Brain pericyte (primary cell): Measurements from ENCODE around the gene MTA1.

ENCODE experiments used
- DNase-seq: peaks from one replicate; pipeline ENCODE4 v3.0.0-alpha.2; 2012; ENCODE audit warnings: low read depth, low spot score

The MTA1 gene

DNA sequence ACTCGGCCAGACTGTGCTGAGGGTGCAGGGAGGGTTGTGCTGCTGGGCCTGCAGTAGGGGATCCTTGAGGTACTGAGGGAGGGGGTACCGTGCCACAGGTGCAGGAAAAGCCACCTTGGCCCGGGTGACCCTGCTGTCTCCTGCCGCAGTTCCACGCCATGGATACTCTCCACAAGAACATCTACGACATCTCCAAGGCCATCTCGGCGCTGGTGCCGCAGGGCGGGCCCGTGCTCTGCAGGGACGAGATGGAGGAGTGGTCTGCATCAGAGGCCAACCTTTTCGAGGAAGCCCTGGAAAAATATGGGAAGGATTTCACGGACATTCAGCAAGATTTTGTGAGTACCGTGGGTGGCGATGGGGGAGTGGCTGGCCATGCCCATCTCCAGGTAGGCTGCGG lies 41.0 kb downstream of the MTA1 start:
- DNase-seq: no peak

DNA sequence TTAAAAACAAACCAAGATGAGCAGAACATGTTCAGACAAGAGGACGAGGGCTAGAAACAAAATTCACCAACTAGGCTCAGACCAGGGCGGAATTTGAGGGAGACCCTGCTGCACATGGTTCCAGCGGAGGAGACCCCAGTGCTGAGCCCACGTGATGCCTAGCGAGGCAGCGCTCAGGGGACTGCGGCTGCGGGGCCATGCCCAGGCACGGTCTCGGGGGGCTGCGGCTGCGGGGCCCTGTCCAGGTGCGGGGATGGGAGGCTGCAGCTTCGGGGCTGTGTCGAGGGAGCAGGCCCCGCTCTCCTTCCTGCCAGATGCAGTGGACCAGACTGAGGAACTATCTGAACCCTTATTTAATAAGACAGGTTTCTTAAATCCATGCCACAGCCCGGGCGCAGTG lies 42.3 kb downstream of the MTA1 start:
- DNase-seq: no peak

- no peak for DNase-seq
These were observed 44.9 kb downstream of the MTA1 start for GRCh38 chr14:105464501-105464900.

DNA sequence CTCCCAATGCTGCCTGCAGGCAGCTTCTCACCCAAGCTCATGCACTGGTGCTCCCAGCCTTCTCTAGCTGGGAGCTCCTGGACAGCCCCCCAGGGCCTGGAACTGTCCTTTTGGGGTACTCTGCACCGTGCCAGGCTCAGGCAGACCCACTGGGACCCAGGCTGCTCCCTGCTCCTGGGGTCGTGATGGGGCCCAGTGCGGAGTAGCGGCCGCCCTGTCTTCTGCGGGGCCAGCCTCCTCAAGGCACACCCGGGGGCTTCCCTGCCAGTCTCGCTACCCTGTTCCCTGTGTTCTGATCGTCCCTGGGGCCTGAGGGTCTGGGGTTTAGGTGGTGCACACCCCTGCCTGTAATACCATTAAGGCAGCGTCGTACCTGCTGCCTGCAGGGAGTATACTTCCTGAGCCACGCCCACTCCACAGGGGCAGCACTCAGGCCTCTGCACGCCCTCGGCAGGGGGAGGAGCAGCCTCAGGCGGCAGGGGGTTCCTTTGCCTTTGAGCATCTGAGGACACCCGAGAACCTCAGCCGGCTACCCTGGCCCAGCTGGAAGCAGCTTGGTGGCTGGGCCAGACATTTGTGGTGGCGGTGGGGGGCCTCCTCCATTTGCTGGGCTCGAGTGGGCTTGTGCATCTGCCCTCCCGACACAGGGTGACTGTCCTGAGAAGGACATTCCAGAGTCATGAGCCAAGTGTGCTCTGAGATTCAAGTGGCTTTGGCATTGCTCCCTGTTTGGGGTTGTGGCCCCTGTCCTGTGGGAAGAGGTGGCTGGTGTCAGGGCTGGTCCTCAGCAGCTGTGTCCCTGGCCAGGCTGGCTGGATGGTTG lies 45.8 kb downstream of the MTA1 start:
- DNase-seq: no peak

- no peak for DNase-seq
These were observed 47.1 kb downstream of the MTA1 start for GRCh38 chr14:105466531-105467248.

DNA sequence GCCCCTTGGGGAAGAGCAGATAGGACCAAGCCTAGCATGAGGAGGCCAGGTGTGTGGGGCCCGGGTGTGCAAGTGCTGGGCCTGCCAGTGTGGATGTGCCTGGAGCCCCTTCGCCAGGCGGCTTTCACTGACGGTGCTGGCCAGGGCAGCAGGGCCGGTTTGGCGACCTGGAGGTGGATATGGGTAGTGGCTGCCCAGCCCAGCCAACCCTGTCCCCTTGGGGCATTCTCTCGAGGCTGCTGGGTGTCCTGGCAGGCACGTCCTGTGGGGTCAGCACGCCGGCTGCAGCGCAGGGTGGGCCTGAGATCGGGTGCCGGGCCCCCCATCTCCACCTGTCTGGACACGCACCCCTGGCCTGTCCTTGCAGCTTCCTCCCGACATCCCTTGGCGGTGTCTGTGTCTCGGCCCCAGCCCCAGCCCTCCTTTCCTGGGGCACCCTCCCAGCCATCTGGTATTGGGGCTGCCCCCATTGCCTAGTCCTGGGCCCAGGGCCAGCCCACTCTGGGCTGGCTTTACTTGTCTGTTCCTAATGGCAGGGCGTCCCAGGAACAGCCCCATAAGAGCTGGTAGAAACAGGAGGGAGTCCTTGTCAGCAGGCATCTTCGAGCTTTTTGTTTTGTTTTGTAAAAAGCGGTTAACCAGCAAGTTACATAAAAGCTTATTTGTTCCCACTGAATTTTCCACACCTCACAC lies 47.8 kb downstream of the MTA1 start:
- DNase-seq: no peak

DNA sequence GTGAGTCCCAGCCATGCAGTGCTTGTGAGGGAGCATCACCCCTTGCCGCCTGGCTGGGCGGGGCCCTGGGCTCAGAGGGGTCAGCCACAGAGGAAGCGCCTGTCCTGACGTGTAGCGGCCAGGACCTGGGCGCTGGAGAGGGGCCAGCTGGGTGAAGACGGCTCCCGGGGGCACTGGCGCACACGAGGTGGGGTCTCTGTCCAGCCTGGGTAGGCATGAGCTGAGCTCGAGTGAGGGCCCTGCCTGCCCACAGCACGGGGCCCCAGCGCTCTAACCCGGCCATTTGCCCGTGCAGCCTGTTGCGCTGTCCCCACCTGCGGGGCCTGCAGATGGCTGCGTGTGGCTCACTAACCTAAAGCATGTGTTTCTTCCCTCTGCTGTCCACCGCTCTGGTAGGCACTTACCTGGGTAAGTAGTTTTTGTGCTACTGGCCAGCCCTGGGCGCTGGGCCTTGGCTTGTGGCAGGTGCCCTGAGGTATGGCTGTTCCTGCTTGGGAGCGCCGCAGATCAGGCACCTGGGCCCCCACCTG lies 48.4 kb downstream of the MTA1 start:
- no peak for DNase-seq

- DNase-seq: no peak
These were observed 49.1 kb downstream of the MTA1 start for GRCh38 chr14:105468621-105469241.

DNA sequence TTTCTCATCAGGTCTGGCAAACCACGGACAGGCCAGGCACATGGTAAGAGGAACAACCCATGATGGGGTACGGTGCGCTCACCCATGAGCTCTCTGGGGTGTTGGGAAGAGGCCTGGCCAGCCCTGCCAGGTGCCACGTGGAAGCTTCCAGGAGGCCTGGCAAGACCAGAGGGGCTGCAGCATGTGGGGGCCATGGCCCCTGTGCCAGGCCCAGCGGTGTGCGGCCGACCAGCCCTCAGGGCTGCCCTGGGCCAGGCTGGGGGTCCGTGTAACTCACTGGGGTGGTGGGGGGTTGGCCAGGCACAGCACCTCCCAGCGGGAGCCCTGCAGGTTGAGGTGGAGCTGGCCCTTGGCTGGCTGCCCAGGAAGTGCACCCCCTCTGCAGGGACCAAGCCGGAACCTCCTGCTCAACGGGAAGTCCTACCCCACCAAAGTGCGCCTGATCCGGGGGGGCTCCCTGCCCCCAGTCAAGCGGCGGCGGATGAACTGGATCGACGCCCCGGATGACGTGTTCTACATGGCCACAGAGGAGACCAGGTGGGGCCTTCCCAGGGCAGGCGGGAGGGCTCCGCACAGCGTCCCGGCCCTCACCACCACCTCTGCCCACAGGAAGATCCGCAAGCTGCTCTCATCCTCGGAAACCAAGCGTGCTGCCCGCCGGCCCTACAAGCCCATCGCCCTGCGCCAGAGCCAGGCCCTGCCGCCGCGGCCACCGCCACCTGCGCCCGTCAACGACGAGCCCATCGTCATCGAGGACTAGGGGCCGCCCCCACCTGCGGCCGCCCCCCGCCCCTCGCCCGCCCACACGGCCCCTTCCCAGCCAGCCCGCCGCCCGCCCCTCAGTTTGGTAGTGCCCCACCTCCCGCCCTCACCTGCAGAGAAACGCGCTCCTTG lies 50.1 kb downstream of the MTA1 start:
- DNase-seq: no peak

DNA sequence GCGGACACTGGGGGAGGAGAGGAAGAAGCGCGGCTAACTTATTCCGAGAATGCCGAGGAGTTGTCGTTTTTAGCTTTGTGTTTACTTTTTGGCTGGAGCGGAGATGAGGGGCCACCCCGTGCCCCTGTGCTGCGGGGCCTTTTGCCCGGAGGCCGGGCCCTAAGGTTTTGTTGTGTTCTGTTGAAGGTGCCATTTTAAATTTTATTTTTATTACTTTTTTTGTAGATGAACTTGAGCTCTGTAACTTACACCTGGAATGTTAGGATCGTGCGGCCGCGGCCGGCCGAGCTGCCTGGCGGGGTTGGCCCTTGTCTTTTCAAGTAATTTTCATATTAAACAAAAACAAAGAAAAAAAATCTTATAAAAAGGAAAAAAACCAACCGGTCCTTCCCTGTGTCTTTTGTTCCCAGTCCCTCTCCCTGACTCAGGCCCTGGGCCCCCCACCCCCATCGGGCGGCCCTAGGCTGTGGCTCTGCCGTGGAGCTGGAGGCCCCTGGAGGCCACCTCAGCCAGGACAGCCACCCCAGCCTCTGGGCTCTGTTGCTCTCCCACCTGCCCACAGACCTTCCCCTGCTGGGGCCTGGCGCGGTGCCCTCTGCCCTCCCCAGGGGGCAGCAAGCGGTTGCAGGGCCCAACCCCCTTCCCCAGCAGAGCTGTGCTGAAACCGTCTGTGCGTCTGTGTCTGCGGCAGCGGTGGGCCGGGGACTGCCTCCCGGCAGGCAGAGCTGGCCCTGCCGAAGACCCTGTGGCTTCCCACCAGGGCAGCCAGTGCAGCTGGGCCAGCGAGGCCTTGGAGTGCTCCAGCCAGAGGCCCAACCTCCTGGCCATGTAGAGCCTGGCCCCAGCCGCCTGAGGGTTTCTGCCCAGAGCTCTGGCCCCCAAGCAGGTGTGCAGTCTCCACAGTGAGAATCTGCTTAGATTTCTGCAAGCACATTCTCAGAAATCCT lies 51.0 kb downstream of the MTA1 start:
- no peak for DNase-seq

GRCh38 chr14:105471297-105471821 lies 51.7 kb downstream of the MTA1 start:
- no peak for DNase-seq

DNA sequence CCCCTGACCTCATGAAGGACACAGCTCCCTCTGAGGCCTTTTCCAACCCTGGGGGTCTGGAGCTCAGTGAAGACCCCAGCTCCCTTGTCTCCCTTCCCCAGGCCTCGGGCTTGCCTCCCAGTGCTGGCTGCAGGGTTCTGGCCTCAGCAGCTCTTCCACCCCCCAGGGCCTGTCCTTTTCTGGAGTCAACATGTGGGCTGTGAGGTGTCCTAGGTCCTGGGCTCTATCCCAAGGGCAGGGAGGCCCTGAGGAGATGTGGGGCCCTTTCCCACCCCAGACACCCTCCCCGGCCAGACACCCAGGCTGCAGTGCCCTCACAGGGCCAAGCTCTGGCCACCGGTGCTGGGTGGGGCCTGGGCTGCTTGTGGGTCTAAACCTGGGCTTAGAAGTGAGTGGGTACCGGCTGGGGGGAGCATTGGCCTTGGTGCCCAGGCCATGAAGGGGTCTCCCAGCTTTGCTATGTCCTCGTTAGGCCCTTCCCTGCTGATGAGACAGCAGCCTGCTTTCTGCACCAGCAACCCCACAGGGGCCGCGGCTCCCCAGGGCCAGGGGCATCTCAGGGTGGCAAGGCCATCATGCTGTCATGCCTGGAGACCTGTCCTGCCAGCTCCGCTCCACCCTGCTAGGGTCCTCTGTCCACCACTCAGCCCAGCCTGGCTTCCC lies 52.3 kb downstream of the MTA1 start:
- DNase-seq: no peak

DNA sequence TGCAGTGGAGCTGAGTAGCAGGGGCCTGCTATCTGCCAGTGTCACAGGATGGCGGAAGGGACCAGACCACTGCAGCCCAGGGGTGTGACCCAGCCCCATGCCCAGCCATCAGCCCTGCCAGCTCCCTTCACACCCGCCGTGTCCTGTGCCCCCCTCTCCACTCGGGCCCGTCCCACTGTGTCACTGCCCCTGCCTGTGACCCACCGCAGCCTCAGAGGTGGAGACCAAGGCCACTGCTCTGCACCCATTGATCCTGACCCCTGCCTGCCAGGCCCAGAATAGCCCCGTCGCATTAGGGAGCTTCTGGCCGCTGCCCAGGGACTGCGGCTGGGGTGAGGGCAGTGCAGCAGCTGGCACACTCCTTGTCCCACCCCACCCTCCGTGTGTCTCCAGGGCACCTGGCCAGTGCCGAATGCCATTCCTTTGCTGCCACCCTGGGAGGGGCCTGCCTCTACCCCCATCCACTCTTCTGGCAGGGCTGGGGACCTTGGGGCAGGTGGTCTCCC lies 52.9 kb downstream of the MTA1 start:
- DNase-seq: no peak

DNA sequence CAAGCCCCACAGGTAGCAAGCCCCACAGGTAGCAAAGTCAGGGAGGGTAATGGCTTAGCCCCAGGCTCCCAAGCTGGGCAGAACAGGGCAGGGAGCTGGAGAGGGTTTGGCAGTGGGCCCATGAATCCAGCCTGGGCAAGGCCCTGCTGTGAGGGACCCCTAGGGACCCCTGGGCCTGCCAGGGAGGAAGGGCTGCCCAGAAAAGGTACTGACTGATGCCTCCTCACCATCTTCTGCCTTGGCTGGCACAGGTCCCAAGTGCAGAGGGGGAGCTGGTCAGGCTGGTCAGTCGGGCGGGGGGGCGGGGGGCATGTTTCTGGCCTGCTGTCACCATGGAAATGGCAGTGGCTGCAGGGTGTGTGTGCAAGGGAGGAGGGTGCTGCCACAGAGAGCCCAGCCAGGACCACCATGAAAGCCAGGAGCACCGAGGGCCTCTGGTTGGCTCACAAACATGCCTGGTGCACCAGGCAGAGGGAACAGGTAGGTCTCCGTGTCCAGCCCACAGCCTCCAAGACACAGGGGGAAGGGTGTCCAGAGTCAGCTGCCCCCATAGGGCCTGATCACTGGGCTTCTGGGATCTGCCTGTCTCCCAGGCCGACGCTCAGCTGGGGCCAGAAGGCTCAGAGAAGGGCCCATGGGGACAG lies 53.5 kb downstream of the MTA1 start:
- no peak for DNase-seq

GRCh38 chr14:105473677-105474482 lies 54.3 kb downstream of the MTA1 start:
- DNase-seq: no peak

- DNase-seq: no peak
These were observed 55.0 kb downstream of the MTA1 start, which contains the start of gene CRIP2 for GRCh38 chr14:105474483-105475268. TSS of gene CRIP2 (plus strand) at chr14:105474821. CDS start at chr14:105474863, 42 bp downstream.
